ENCODE data around the gene NAA50.

The NAA50 gene

GRCh38 chr3:113696658-113697499, 49.2 kb downstream of the NAA50 start:
- DNase-seq (ENCODE audit: low read depth) = peak; percentile 98
- peak overlapping the region; percentile 96 for H3K4me3 ChIP-seq (ENCODE audit: control insufficient read depth, low read depth, low read length)
- no peak for TF ChIP-seq CTCF (conservative IDR thresholded peaks at IDR 0.05; ENCODE audit: control insufficient read depth, insufficient read depth, low read depth, low read length)

- peak; percentile 45 for DNase-seq (ENCODE audit: low read depth)
- no peak for TF ChIP-seq CTCF (conservative IDR thresholded peaks at IDR 0.05; ENCODE audit: control insufficient read depth, insufficient read depth, low read depth, low read length)
- H3K4me3 ChIP-seq (ENCODE audit: control insufficient read depth, low read depth, low read length) = peak within 1 kb of the TSS; percentile 96
Measured at GRCh38 chr3:113695786-113696645, 50.0 kb downstream of the NAA50 start, which contains the start of gene USF3. USF3 (minus strand) TSS chr3:113696642; CDS start chr3:113674878, 21,764 bp downstream.

- H3K4me3 ChIP-seq (ENCODE audit: control insufficient read depth, low read depth, low read length) = peak overlapping the region; percentile 75
- TF ChIP-seq CTCF (conservative IDR thresholded peaks at IDR 0.05; ENCODE audit: control insufficient read depth, insufficient read depth, low read depth, low read length) = no peak
- no peak for DNase-seq (ENCODE audit: low read depth)
Measured at GRCh38 chr3:113695431-113695785, 50.6 kb downstream of the NAA50 start.

GRCh38 chr3:113690482-113690881, 55.6 kb downstream of the NAA50 start:
- TF ChIP-seq CTCF (conservative IDR thresholded peaks at IDR 0.05; ENCODE audit: control insufficient read depth, insufficient read depth, low read depth, low read length) = no peak
- DNase-seq (ENCODE audit: low read depth) = no peak
- no peak overlapping the region for H3K4me3 ChIP-seq (ENCODE audit: control insufficient read depth, low read depth, low read length)

- H3K4me3 ChIP-seq (ENCODE audit: control insufficient read depth, low read depth, low read length) = no peak overlapping the region
- DNase-seq (ENCODE audit: low read depth) = peak; percentile 56
- no peak for TF ChIP-seq CTCF (conservative IDR thresholded peaks at IDR 0.05; ENCODE audit: control insufficient read depth, insufficient read depth, low read depth, low read length)
Measured at GRCh38 chr3:113685956-113686721, 59.9 kb downstream of the NAA50 start.

- no peak overlapping the region for H3K4me3 ChIP-seq (ENCODE audit: control insufficient read depth, low read depth, low read length)
- TF ChIP-seq CTCF (conservative IDR thresholded peaks at IDR 0.05; ENCODE audit: control insufficient read depth, insufficient read depth, low read depth, low read length) = no peak
- DNase-seq (ENCODE audit: low read depth) = no peak
Measured at GRCh38 chr3:113685124-113685523, 60.9 kb downstream of the NAA50 start.

All from fibroblast of mammary gland (primary cell).